Uterus (tissue), 4 donors: Measurements from ENCODE around the gene LSAMP. TPM values are rescaled to one million over a fixed set of nuclear protein-coding genes. Genes with fewer than 3 reads are reported as not detected.

ENCODE experiments used
- DNase-seq, 2 donors: peaks; one replicate each; pipeline ENCODE4 v3.0.0-alpha.2; 2019 to 2020
- H3K27ac ChIP-seq, 2 donors: fragments of 200-600 bp; sonication (generic); 1 replicate in 1 of 2; 2 replicates in 1 of 2; pipeline ENCODE4 v1.5.1; 2016 to 2018
- H3K27me3 ChIP-seq, 2 donors: fragments of 200-600 bp; sonication (generic); one replicate each; pipeline ENCODE4 v1.5.1; 2018 to 2019; ENCODE audit warnings: control low read depth in 1 of 2
- H3K36me3 ChIP-seq, 2 donors: fragments of 200-600 bp; sonication (generic); one replicate each; pipeline ENCODE4 v1.5.1; 2019; ENCODE audit warnings: control low read depth in 1 of 2
- H3K4me1 ChIP-seq, 2 donors: fragments of 200-600 bp; sonication (generic); one replicate each; pipeline ENCODE4 v1.5.1; 2018 to 2019; ENCODE audit warnings: control low read depth in 1 of 2
- H3K4me3 ChIP-seq, 2 donors: fragments of 200-600 bp; sonication (generic); 1 replicate in 1 of 2; 2 replicates in 1 of 2; pipeline ENCODE4 v1.5.1; 2018 to 2019; ENCODE audit warnings: mild to moderate bottlenecking in 1 of 2
- H3K9me3 ChIP-seq, 2 donors: fragments of 200-600 bp; sonication (generic); one replicate each; pipeline ENCODE4 v1.5.1; 2019; ENCODE audit warnings: control low read depth in 1 of 2
- POLR2A ChIP-seq, 2 donors: fragments of 450-650 bp; IDR thresholded peaks; one replicate each; pipeline ENCODE4 v1.6.1; 2016; ENCODE audit warnings: antibody characterized with exemption in 2 of 2, mild to moderate bottlenecking in 1 of 2, moderate library complexity in 1 of 2
- intact Hi-C: fragments of 100-400 bp; cut with DNase I; formaldehyde crosslinking; loops from one replicate; pipeline ENCODE4 v1.15.1; 2023; ENCODE audit warnings: low total_unique reads
- total RNA-seq, 4 donors: library from RNA; depleted of rRNA in 3 of 4; stranded (reverse); fragments of >200 nt in 3 of 4; gene quantifications; one replicate each; pipeline versions ENCODE4 v1.1.0 to v1.2.4, GENCODE V29; 2014 to 2023
- TF ChIP-seq, protein P1 (sequence below), 4 experiments: fragments of 200-600 bp in 2 of 4; fragments of 450-650 bp in 2 of 4; sonication (generic) in 2 of 4; IDR thresholded peaks; one replicate each; pipeline ENCODE4 v1.5.1; 2016 to 2019; ENCODE audit warnings: antibody characterized with exemption in 4 of 4, mild to moderate bottlenecking in 2 of 4, moderate library complexity in 1 of 4
- donor health status: DM: yes; HTN: yes; CAD: no.

LSAMP gene
- total RNA-seq, 4 donors from 2014 or later, result 0.26 to 25.8 (median 1.8) TPM

DNA sequence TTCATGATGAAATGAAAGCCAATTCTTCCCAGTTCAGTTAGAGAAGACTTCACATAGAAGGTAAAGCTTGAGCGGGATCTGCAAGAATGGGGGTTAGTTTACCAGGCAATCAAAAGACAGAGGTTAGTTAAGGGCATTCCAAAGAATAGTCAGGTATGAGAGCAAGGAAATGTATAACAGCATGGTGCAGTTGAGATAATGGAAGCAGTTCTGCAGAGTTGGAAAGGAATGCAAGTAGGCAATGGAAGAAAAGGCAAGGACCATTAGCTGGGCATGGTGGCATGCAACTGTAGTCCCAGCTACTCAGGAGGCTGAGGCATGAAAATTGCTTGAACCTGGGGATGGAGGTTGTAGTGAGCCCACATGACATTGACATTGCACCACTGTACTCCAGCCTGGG is 55.0 kb downstream of the LSAMP start:
- Histone ChIP-seq H3K9me3 (no peaks in the 10 kb centered on the region), H3K4me3 (no peak overlapping the region), H3K36me3 (no peaks in the 10 kb centered on the region), H3K4me1 (no peaks in the 10 kb centered on the region), H3K27ac (no peak overlapping the region), H3K27me3 (no peaks in the 10 kb centered on the region)
- no peak for TF ChIP-seq POLR2A (IDR thresholded peaks at IDR 0.05)
- TF ChIP-seq, protein P1, sequence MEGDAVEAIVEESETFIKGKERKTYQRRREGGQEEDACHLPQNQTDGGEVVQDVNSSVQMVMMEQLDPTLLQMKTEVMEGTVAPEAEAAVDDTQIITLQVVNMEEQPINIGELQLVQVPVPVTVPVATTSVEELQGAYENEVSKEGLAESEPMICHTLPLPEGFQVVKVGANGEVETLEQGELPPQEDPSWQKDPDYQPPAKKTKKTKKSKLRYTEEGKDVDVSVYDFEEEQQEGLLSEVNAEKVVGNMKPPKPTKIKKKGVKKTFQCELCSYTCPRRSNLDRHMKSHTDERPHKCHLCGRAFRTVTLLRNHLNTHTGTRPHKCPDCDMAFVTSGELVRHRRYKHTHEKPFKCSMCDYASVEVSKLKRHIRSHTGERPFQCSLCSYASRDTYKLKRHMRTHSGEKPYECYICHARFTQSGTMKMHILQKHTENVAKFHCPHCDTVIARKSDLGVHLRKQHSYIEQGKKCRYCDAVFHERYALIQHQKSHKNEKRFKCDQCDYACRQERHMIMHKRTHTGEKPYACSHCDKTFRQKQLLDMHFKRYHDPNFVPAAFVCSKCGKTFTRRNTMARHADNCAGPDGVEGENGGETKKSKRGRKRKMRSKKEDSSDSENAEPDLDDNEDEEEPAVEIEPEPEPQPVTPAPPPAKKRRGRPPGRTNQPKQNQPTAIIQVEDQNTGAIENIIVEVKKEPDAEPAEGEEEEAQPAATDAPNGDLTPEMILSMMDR (IDR thresholded peaks at IDR 0.05), result no peak
- DNase-seq, result no peak
- intact Hi-C loops, result no loop called here

DNA sequence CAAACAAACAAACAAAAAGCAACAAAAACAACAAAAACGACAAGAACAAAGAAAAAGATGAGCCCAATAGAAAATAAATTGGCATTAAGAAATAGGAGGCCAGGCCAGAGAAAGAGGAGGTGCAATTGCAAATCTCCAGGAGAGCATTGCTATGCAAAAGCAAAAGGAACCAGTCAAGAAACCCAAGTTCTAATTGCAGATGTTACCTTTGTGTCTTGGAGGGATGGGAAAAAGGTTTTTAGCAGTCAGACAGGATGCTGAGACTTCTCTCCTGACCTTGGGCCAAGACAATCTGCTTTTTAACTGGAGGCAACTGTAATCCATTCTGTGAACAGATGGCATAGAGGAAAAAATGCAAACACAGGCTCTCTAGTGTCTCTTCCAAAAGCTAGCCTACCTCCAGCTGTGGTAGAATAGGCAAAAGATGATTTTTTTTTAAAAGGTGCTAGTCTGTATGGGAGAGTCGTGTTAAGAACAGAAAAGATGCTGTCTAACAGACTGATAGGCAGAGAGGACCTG is 56.4 kb downstream of the LSAMP start:
- H3K27ac ChIP-seq, result no peak overlapping the region
- H3K4me1 ChIP-seq, result no peaks in the 10 kb centered on the region
- no peaks in the 10 kb centered on the region for H3K27me3 ChIP-seq
- no peak for DNase-seq
- TF ChIP-seq, protein P1 (IDR thresholded peaks at IDR 0.05), result no peak
- no peak for TF ChIP-seq POLR2A (IDR thresholded peaks at IDR 0.05)
- intact Hi-C loops, result no loop called here
- H3K4me3 ChIP-seq, result no peak overlapping the region
- H3K36me3 ChIP-seq, result no peaks in the 10 kb centered on the region
- H3K9me3 ChIP-seq, result no peaks in the 10 kb centered on the region

DNA sequence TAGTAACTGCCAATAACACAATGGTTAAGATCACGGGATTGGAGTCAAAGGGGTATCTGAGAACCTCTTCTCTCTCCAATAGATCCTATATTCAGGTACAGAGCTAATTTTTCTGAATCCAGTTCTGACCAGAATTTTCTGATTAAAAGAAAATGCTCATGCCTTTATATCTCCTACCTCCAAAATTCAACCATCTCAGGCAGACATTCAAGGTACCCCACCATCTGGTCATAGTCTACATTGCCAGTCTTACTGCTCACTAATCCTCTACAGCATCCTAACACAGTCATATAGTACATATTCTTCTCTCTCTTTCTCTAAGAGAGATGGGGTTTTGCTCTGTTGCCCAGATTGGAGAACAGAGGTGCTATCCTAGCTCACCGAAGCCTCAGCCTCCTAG is 59.1 kb downstream of the LSAMP start:
- H3K27me3 ChIP-seq, result no peaks in the 10 kb centered on the region
- no peaks in the 10 kb centered on the region for H3K9me3 ChIP-seq
- no peak overlapping the region for H3K4me3 ChIP-seq
- DNase-seq, result no peak
- no peak overlapping the region for H3K27ac ChIP-seq
- no peaks in the 10 kb centered on the region for H3K4me1 ChIP-seq
- TF ChIP-seq, protein P1 (IDR thresholded peaks at IDR 0.05), result no peak
- TF ChIP-seq POLR2A (IDR thresholded peaks at IDR 0.05), result no peak
- intact Hi-C loops, result no loop called here
- H3K36me3 ChIP-seq, result no peaks in the 10 kb centered on the region

DNA sequence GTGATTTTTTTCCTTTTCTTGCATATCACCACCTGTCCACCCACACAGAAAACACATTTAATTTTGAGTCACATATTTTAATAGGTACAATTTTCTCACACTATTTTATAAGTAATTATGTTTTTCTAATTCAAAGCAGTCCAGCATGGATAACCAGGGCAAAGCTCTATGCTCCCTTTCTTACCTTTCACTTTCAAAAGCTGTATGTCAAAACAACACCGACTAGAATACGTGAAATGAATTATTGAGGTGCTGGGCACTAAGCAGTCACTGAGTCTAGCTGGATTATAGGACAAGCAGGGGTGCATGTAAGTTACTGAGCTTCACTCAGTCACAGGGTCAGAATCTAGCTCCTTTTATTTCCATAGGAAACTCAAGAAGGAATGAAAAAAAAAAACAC is 60.6 kb downstream of the LSAMP start:
- Histone ChIP-seq H3K4me3 (no peak overlapping the region), H3K36me3 (no peaks in the 10 kb centered on the region), H3K4me1 (no peaks in the 10 kb centered on the region), H3K27me3 (no peaks in the 10 kb centered on the region), H3K9me3 (no peaks in the 10 kb centered on the region), H3K27ac (no peak overlapping the region)
- intact Hi-C loops, result no loop called here
- TF ChIP-seq POLR2A (IDR thresholded peaks at IDR 0.05), result no peak
- TF ChIP-seq, protein P1 (IDR thresholded peaks at IDR 0.05), result no peak
- no peak for DNase-seq

DNA sequence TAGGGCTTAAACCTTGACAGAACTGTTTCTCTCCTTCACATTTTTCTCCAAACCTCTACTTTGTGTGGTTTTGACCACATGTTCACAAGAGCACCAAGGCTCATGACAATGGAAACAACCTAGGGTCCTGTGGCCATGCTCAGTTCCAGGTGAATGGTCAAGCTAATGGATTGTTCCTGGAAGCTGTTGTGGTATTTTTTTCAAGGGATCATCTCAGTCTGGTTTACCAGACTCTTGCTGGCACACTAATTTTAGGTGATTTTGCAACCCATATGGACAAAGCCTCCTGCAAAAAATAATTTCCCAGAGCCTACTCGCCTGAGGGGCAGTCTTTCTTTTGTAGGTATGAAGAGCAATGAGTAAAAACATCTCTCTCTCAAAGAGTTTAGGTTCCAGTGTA is 67.2 kb downstream of the LSAMP start:
- Histone ChIP-seq H3K4me1 (no peaks in the 10 kb centered on the region), H3K36me3 (peaks cover 0 to 3% of the 10 kb centered on the region in 2 donors), H3K4me3 (no peak overlapping the region), H3K27me3 (no peaks in the 10 kb centered on the region), H3K9me3 (no peaks in the 10 kb centered on the region), H3K27ac (no peak overlapping the region)
- TF ChIP-seq, protein P1 (IDR thresholded peaks at IDR 0.05), result no peak
- TF ChIP-seq POLR2A (IDR thresholded peaks at IDR 0.05), result no peak
- intact Hi-C loops, result no loop called here
- no peak for DNase-seq
